OCI-LY3 (cell line): Measurements from ENCODE around the gene CCT4.

Experiments used
- CTCF ChIP-seq: fragments of 200-600, 300-600 bp; sonication (generic); IDR thresholded peaks from 2 replicates; pipeline ENCODE4 v1.5.1; 2014; ENCODE audit warnings: antibody characterized with exemption, low read length, low read depth
- EZH2phosphoT487 ChIP-seq: fragments of 200-600 bp; shearing (Covaris generic); IDR thresholded peaks from 2 replicates; pipeline ENCODE4 v1.6.1; 2018; ENCODE audit warnings: antibody characterized with exemption, mixed run types, low read depth

GRCh38 chr2:61910603-61911002 is 22.1 kb upstream of the CCT4 start:
- peak; percentile 36; the same call in 1 of the 2 replicates for TF ChIP-seq CTCF
- TF ChIP-seq EZH2phosphoT487 = no peak
